ENCODE results near the gene MSH3.

MSH3 gene

DNA sequence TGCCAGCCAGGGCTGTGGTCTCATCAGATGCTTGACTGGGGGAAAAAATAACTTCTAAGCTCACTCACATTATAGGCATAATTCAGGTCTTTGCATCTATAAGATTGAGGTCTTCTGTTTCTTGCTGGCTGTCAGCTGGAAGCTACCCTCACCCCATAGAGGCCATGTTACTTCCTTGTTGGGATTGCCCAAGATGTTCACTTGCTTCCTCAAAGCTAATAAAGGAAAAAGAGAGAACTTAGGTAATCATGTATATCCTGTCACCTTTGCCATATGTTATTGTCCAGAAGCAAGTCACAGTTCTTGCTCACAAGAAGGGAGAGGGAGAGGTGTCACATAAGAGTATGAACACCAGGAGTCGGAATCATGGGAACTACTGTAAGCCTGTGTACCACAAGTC is 45.7 kb upstream of the MSH3 start:
- Histone ChIP-seq H4K20me1 (ENCODE audit: insufficient read depth, low read length, poor library complexity, severe bottlenecking) (no peaks in the 10 kb centered on the region), H3K9me2 (replicated peaks; ENCODE audit: low read depth, low read length) (no peaks in the 10 kb centered on the region), H3K36me3 (ENCODE audit: insufficient read depth, low read length) (no peaks in the 10 kb centered on the region), H3K9me3 (ENCODE audit: insufficient read depth, low read depth, low read length) (0 out of 2 replicates have a peak, but pooled peaks cover 8% of the 10 kb centered on the region), H3K27me3 (ENCODE audit: insufficient read depth, low read length, poor library complexity, severe bottlenecking) (no peaks in the 10 kb centered on the region), H3K4me1 (ENCODE audit: insufficient read depth, low read length, poor library complexity, severe bottlenecking) (no peaks in the 10 kb centered on the region), H3F3A (ENCODE audit: low read depth) (no peaks in the 10 kb centered on the region), H3K4me3 (ENCODE audit: low read length, poor library complexity, severe bottlenecking) (no peak overlapping the region), H2AFZ (ENCODE audit: low read length) (no peak overlapping the region), H3K4me2 (ENCODE audit: low read depth, low read length, poor library complexity, severe bottlenecking) (no peak overlapping the region), H3K9ac (ENCODE audit: low read depth, low read length, poor library complexity, severe bottlenecking) (no peak overlapping the region), H3K79me2 (ENCODE audit: insufficient read depth, low read length) (no peaks in the 10 kb centered on the region)
- TF ChIP-seq EZH2phosphoT487 (IDR thresholded peaks at IDR 0.05; ENCODE audit: borderline replicate concordance) = no peak
- TF ChIP-seq, protein P1, sequence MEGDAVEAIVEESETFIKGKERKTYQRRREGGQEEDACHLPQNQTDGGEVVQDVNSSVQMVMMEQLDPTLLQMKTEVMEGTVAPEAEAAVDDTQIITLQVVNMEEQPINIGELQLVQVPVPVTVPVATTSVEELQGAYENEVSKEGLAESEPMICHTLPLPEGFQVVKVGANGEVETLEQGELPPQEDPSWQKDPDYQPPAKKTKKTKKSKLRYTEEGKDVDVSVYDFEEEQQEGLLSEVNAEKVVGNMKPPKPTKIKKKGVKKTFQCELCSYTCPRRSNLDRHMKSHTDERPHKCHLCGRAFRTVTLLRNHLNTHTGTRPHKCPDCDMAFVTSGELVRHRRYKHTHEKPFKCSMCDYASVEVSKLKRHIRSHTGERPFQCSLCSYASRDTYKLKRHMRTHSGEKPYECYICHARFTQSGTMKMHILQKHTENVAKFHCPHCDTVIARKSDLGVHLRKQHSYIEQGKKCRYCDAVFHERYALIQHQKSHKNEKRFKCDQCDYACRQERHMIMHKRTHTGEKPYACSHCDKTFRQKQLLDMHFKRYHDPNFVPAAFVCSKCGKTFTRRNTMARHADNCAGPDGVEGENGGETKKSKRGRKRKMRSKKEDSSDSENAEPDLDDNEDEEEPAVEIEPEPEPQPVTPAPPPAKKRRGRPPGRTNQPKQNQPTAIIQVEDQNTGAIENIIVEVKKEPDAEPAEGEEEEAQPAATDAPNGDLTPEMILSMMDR (conservative IDR thresholded peaks at IDR 0.05; ENCODE audit: low read length) = no peak

- no peaks in the 10 kb centered on the region for H3K9me2 ChIP-seq (replicated peaks; ENCODE audit: low read depth, low read length)
- H2AFZ ChIP-seq (ENCODE audit: low read length) = no peak overlapping the region
- H3K79me2 ChIP-seq (ENCODE audit: insufficient read depth, low read length) = no peaks in the 10 kb centered on the region
- no peaks in the 10 kb centered on the region for H3F3A ChIP-seq (ENCODE audit: low read depth)
- H3K4me3 ChIP-seq (ENCODE audit: low read length, poor library complexity, severe bottlenecking) = no peak overlapping the region
- H3K4me1 ChIP-seq (ENCODE audit: insufficient read depth, low read length, poor library complexity, severe bottlenecking) = no peaks in the 10 kb centered on the region
- 0 out of 2 replicates have a peak, but pooled peaks cover 8% of the 10 kb centered on the region for H3K9me3 ChIP-seq (ENCODE audit: insufficient read depth, low read depth, low read length)
- no peak overlapping the region for H3K9ac ChIP-seq (ENCODE audit: low read depth, low read length, poor library complexity, severe bottlenecking)
- no peaks in the 10 kb centered on the region for H4K20me1 ChIP-seq (ENCODE audit: insufficient read depth, low read length, poor library complexity, severe bottlenecking)
- no peak overlapping the region for H3K4me2 ChIP-seq (ENCODE audit: low read depth, low read length, poor library complexity, severe bottlenecking)
- no peaks in the 10 kb centered on the region for H3K27me3 ChIP-seq (ENCODE audit: insufficient read depth, low read length, poor library complexity, severe bottlenecking)
- H3K36me3 ChIP-seq (ENCODE audit: insufficient read depth, low read length) = no peaks in the 10 kb centered on the region
- TF ChIP-seq, protein P1 (conservative IDR thresholded peaks at IDR 0.05; ENCODE audit: low read length) = no peak
- no peak for TF ChIP-seq EZH2phosphoT487 (IDR thresholded peaks at IDR 0.05; ENCODE audit: borderline replicate concordance)
These were observed 44.8 kb upstream of the MSH3 start for GRCh38 chr5:80609692-80610091.

DNA sequence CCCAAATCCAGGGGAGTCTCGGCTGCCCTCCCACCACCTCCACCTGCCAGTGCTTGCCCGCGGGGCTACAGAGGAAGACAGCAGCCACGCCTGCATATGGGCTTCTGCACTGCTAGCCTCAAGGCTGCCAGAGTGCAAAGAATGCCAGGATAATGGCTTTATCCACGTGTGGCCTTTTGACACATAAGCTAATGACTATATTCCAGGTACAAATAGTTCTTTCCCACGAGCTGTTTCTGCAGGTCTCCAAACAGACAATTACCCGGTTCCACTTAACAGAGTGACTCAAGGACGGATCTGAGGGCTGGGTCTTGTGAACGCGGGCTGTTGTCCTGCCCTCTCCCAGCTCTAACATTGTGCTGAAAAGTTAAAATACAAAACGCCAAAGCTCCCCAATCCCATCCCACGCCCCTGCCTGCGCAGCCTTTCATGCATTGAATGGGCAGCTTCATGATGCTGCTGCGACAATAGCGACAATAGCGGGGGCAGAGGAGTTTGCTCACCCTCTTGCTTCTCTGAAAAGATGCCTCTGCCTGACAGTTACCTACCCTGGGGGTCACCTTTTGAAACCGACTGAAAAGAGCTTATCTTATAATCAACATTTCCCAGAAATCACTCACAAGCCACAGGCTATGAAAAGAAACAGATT is 39.1 kb upstream of the MSH3 start:
- Histone ChIP-seq H3K9me3 (ENCODE audit: insufficient read depth, low read depth, low read length) (no peaks in the 10 kb centered on the region), H3K4me1 (ENCODE audit: insufficient read depth, low read length, poor library complexity, severe bottlenecking) (peaks cover 19% of the 10 kb centered on the region), H3K9me2 (replicated peaks; ENCODE audit: low read depth, low read length) (no peaks in the 10 kb centered on the region), H3K9ac (ENCODE audit: low read depth, low read length, poor library complexity, severe bottlenecking) (no peak overlapping the region), H4K20me1 (ENCODE audit: insufficient read depth, low read length, poor library complexity, severe bottlenecking) (no peaks in the 10 kb centered on the region), H2AFZ (ENCODE audit: low read length) (no peak overlapping the region), H3K4me2 (ENCODE audit: low read depth, low read length, poor library complexity, severe bottlenecking) (no peak overlapping the region), H3K36me3 (ENCODE audit: insufficient read depth, low read length) (no peaks in the 10 kb centered on the region), H3K27me3 (ENCODE audit: insufficient read depth, low read length, poor library complexity, severe bottlenecking) (no peaks in the 10 kb centered on the region), H3K4me3 (ENCODE audit: low read length, poor library complexity, severe bottlenecking) (no peak overlapping the region), H3K79me2 (ENCODE audit: insufficient read depth, low read length) (no peaks in the 10 kb centered on the region), H3F3A (ENCODE audit: low read depth) (no peaks in the 10 kb centered on the region)
- TF ChIP-seq, protein P1 (conservative IDR thresholded peaks at IDR 0.05; ENCODE audit: low read length) = no peak
- no peak for TF ChIP-seq EZH2phosphoT487 (IDR thresholded peaks at IDR 0.05; ENCODE audit: borderline replicate concordance)

All from Loucy (cell line).